Activated T-cell treated with anti-CD3 and anti-CD28 coated beads, Interleukin-2, amount 50 U/mL, for 24 hours (primary cell): ENCODE data around the gene FANCC.

Source experiments
- DNase-seq: peaks from one replicate; pipeline ENCODE4 v3.0.0-alpha.2; 2020
- H3K27ac Mint-ChIP-seq: 2 replicates; pipeline ENCODE4 v1.8.0; 2020; ENCODE audit warnings: mild to moderate bottlenecking, mixed read lengths
- H3K27me3 Mint-ChIP-seq: 2 replicates; pipeline ENCODE4 v1.8.0; 2020; ENCODE audit warnings: mixed read lengths
- H3K36me3 Mint-ChIP-seq: 2 replicates; pipeline ENCODE4 v1.8.0; 2020; ENCODE audit warnings: low read depth, mixed read lengths
- H3K4me1 Mint-ChIP-seq: 2 replicates; pipeline ENCODE4 v1.8.0; 2020; ENCODE audit warnings: low read depth, mixed read lengths
- H3K4me3 Mint-ChIP-seq: 2 replicates; pipeline ENCODE4 v1.8.0; 2020; ENCODE audit warnings: mild to moderate bottlenecking, moderate library complexity, mixed read lengths
- H3K9me3 Mint-ChIP-seq: 2 replicates; pipeline ENCODE4 v1.8.0; 2020; ENCODE audit warnings: mixed read lengths

The FANCC gene

GRCh38 chr9:95091601-95092261 lies 225.8 kb downstream of the FANCC start:
- Mint-ChIP-seq H3K4me3 (no peak overlapping the region), H3K9me3 (no peaks in the 10 kb centered on the region), H3K36me3 (peaks cover 1% of the 10 kb centered on the region), H3K27ac (no peak overlapping the region), H3K4me1 (peaks cover 14% of the 10 kb centered on the region), H3K27me3 (no peaks in the 10 kb centered on the region)
- no peak for DNase-seq

GRCh38 chr9:95090871-95091577 lies 226.5 kb downstream of the FANCC start:
- no peak for DNase-seq
- Mint-ChIP-seq H3K36me3 (peaks cover 6% of the 10 kb centered on the region), H3K4me3 (no peak overlapping the region), H3K27me3 (no peaks in the 10 kb centered on the region), H3K27ac (no peak overlapping the region), H3K9me3 (no peaks in the 10 kb centered on the region), H3K4me1 (peaks cover 14% of the 10 kb centered on the region)

DNA sequence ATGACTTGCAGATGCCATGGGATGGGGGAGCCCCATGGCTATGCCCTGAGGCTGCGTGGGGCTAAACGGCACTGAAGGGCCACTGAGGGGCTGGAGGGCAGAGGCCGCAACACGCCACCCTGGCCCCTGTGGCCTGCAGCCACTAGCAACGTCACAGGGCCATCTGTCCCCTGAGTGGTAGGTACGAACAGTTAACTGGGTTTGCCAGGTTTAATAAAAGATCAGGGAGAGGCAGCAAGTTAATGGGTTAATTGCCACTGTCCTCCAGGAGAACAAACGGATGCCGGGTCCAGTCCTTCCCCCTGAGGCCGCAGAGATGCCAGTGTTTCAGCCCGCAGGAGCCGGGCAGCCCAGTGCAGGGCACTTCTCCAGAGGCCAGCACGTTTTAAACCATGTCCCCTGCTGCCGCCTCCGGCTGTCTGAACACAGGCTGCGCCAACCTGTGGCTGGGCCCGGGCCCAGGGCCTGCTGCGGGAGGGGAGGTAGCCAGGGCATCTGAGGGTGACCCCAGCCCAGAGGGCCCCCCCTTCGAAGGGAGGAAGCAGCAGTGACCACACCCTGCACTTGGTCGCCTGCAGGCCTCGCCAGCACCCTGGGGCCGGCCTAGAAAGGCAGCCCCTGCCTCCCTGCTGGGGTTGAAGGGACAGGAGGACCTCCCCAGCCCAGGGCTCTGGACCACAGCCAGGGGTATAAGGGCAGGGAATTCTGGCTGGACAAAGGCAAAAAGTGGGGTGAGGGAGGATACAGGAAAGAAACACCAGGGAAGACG lies 227.3 kb downstream of the FANCC start:
- H3K4me3 Mint-ChIP-seq = no peak overlapping the region
- no peaks in the 10 kb centered on the region for H3K9me3 Mint-ChIP-seq
- peaks cover 12% of the 10 kb centered on the region for H3K36me3 Mint-ChIP-seq
- no peak overlapping the region for H3K27ac Mint-ChIP-seq
- H3K4me1 Mint-ChIP-seq = peaks cover 14% of the 10 kb centered on the region
- no peak for DNase-seq
- no peaks in the 10 kb centered on the region for H3K27me3 Mint-ChIP-seq

DNA sequence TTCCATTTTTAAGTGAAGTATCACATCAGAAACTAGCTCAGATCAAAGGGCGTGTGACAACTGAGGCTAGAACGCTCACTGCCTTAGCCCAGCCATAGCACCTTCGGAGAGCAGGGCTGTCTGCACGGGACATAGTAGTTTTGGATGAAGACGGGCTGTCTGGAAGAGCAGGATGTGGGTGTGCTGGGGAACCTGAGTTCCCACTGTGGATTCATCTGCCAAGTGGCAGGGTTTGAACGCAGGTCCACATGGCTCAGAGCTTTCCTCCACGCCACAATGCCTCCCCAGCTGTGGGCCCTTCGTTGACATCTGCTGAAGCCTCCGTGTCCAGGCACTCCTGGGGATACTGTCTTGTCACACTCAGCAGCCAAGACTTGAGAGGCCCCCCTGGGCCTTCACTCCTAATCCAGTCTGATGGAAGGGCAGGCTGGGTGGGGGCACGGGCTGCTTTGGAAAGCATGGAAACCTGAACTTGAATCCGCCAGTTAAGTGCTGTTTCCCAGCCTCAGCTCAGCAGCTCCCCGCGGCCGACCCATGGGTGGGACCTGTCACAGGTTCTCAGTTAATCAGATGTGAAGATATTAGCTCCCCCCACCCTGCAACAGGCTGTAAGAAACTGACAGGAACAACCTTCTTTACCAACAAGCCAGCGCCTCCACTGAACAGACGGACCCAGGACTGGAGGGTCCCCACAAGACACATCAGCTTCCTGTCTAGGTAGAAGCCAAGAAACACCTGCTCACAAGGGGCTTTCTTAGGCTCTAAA lies 228.1 kb downstream of the FANCC start:
- DNase-seq = no peak
- no peak overlapping the region for H3K4me3 Mint-ChIP-seq
- H3K27ac Mint-ChIP-seq = no peak overlapping the region
- peaks cover 14% of the 10 kb centered on the region for H3K4me1 Mint-ChIP-seq
- H3K36me3 Mint-ChIP-seq = peaks cover 12% of the 10 kb centered on the region
- H3K27me3 Mint-ChIP-seq = no peaks in the 10 kb centered on the region
- no peaks in the 10 kb centered on the region for H3K9me3 Mint-ChIP-seq

GRCh38 chr9:95088421-95089161 lies 228.9 kb downstream of the FANCC start:
- Mint-ChIP-seq H3K36me3 (peaks cover 14% of the 10 kb centered on the region), H3K9me3 (no peaks in the 10 kb centered on the region), H3K4me1 (peaks cover 14% of the 10 kb centered on the region), H3K27me3 (no peaks in the 10 kb centered on the region), H3K27ac (no peak overlapping the region), H3K4me3 (no peak overlapping the region)
- no peak for DNase-seq

DNA sequence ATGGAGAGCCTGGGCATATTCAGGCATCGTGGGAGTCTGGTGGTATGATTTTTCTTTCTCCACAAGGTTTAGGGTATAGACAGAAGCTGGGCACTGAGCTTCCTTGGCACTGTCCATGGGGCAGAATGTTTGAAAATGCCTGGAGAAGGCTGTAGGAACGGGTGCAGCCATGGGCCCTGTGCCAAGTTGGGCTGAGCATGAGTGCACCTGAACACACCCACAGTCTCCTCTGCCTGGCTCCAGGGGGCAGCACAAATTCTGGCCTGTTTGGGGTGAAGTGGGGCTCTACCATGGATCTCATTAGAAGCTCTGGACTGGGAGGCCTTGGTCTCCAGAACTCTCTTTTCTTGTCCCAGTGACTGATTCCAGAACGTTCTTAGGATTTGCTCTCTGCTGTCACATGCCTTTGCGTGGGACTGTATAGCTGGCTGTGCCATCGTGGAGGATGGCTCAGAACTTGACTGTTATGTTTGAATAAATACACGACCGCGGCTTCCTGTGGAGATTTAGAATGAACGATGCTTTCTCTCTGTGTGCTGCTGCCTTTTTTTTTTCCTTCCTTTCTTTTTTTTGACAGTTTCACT lies 229.8 kb downstream of the FANCC start:
- H3K36me3 Mint-ChIP-seq = peaks cover 18% of the 10 kb centered on the region
- H3K27me3 Mint-ChIP-seq = no peaks in the 10 kb centered on the region
- H3K27ac Mint-ChIP-seq = no peak overlapping the region
- peaks cover 10% of the 10 kb centered on the region for H3K4me1 Mint-ChIP-seq
- no peak for DNase-seq
- no peak overlapping the region for H3K4me3 Mint-ChIP-seq
- H3K9me3 Mint-ChIP-seq = no peaks in the 10 kb centered on the region

- peaks cover 2% of the 10 kb centered on the region for H3K4me1 Mint-ChIP-seq
Measured at GRCh38 chr9:95086564-95086955, 230.9 kb downstream of the FANCC start.

DNA sequence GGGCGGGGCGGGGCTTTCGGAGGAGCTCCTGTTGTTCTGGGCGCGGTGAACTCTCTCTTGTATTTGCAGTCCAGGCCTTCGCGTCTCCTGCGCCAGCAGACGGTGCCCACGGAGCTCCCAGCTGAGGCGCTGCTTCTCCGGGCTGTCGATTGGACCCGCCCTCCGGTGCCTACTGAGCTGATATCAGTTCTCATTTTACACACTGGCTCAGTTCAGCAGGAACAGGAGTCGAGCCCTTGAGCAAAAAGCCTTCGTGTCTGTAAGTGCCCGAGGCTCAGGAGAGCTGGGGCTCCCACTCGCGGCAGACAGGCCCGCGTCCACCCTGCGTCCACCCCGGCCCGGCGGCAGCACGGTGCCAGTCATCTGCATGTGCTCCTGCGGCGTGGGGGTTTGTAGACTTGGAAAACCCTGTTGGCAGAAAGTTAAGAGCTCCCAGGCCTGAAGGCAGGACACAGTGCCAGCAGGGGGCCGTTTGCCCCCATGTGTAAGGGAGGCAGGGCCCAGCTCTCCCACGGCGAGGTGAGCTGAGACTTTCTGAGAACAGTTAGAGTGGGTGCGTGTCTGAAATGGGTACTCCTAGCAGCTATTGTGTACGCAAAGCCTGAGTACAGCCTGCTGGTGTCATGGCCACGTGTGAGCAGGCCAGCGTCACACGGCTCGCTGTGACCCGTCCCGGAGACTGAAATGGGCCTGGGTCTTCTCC lies 231.5 kb downstream of the FANCC start:
- no peak for DNase-seq
- Mint-ChIP-seq H3K27me3 (no peaks in the 10 kb centered on the region), H3K4me1 (no peaks in the 10 kb centered on the region), H3K36me3 (peaks cover 29% of the 10 kb centered on the region), H3K27ac (no peak overlapping the region), H3K4me3 (no peak overlapping the region), H3K9me3 (no peaks in the 10 kb centered on the region)

More at GRCh38 chr9:95086564-95086955, 230.9 kb downstream of the FANCC start:
- no peak for DNase-seq
- Mint-ChIP-seq H3K9me3 (no peaks in the 10 kb centered on the region), H3K36me3 (peaks cover 29% of the 10 kb centered on the region), H3K27me3 (no peaks in the 10 kb centered on the region), H3K27ac (no peak overlapping the region), H3K4me3 (no peak overlapping the region)

- no peaks in the 10 kb centered on the region for H3K4me1 Mint-ChIP-seq
- peaks cover 29% of the 10 kb centered on the region for H3K36me3 Mint-ChIP-seq
- H3K4me3 Mint-ChIP-seq = no peak overlapping the region
- no peaks in the 10 kb centered on the region for H3K27me3 Mint-ChIP-seq
- no peak for DNase-seq
- H3K27ac Mint-ChIP-seq = no peak overlapping the region
- H3K9me3 Mint-ChIP-seq = no peaks in the 10 kb centered on the region
Measured at GRCh38 chr9:95085036-95085770, 232.3 kb downstream of the FANCC start.

GRCh38 chr9:95084254-95084934 lies 233.1 kb downstream of the FANCC start:
- H3K27ac Mint-ChIP-seq = no peak overlapping the region
- H3K4me3 Mint-ChIP-seq = no peak overlapping the region
- DNase-seq = no peak
- H3K27me3 Mint-ChIP-seq = no peaks in the 10 kb centered on the region
- no peaks in the 10 kb centered on the region for H3K4me1 Mint-ChIP-seq
- H3K9me3 Mint-ChIP-seq = no peaks in the 10 kb centered on the region
- H3K36me3 Mint-ChIP-seq = peaks cover 29% of the 10 kb centered on the region

DNA sequence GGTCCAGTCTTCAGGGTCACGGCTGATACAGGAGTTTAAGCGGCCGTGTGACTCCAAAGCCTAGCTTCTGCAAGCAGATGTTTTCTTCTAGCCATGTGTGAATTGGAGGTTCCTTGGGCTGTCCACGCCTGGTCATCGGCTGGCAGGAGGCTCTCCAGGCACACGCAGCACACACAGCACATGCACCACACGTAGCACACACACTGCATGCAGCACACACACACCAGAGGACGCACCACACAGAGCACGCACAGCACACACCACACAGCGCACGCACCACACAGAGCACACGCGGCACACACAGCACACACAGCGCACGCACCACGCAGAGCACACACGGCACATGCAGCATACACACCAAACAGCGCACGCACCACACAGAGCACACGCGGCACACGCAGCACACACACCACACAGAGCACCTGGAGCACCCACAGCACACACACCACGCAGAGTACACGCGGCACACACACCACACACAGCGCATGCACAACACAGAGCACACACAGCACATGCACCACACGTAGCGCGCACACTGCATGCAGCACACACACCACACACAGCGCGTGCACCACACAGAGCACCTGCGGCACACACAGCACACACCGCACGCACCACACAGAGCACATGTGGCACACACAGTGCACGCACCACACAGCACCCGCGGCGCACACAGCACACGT lies 234.3 kb downstream of the FANCC start:
- no peak overlapping the region for H3K4me3 Mint-ChIP-seq
- no peaks in the 10 kb centered on the region for H3K4me1 Mint-ChIP-seq
- no peaks in the 10 kb centered on the region for H3K27me3 Mint-ChIP-seq
- peaks cover 29% of the 10 kb centered on the region for H3K36me3 Mint-ChIP-seq
- no peak overlapping the region for H3K27ac Mint-ChIP-seq
- no peaks in the 10 kb centered on the region for H3K9me3 Mint-ChIP-seq
- DNase-seq = no peak
